WTC11 (cell line): Measurements from ENCODE around the gene ASMTL. TPM values are rescaled to one million over a fixed set of nuclear protein-coding genes. Genes with fewer than 3 reads are reported as not detected.
A peak's percentile ranks its signal among the peaks of the same experiment; 100 is the strongest.
"Not testable (repeated sequence)": the region's sequence is repeated elsewhere in the genome, so short reads cannot be mapped to it uniquely, and the experiment has no call there.

Experiments used
- ATAC-seq: fragments of 200-7000 bp; cut with Tn5 transposase; 2 replicates; pipeline ENCODE4 v1.10.0; 2021; ENCODE audit warnings: mild to moderate bottlenecking, moderate library complexity
- CTCF ChIA-PET: fragments of 300-600 bp; sonication (Branson Sonifier 250); formaldehyde crosslinking; loops from one replicate; lab custom pipeline; 2021; ENCODE audit warnings: antibody characterized with exemption; lab: Charles Lee
- POLR2A ChIA-PET: fragments of 350-600 bp; sonication (Branson Sonifier 250); formaldehyde crosslinking; loops from one replicate; lab custom pipeline; 2021; ENCODE audit warnings: antibody characterized with exemption; lab: Charles Lee
- DNase-seq: peaks from one replicate; pipeline ENCODE4 v3.0.0; 2021; ENCODE audit warnings: low spot score
- H3K27ac Mint-ChIP-seq: 2 replicates; pipeline ENCODE4 v1.8.0; 2021; ENCODE audit warnings: mixed read lengths
- H3K27me3 Mint-ChIP-seq: 2 replicates; pipeline ENCODE4 v1.8.0; 2021; ENCODE audit warnings: low read depth, mild to moderate bottlenecking, moderate library complexity, mixed read lengths
- H3K36me3 Mint-ChIP-seq: 2 replicates; pipeline ENCODE4 v1.8.0; 2021; ENCODE audit warnings: mixed read lengths
- H3K4me1 Mint-ChIP-seq: 2 replicates; pipeline ENCODE4 v1.8.0; 2022; ENCODE audit warnings: mixed read lengths
- H3K4me3 Mint-ChIP-seq: 2 replicates; pipeline ENCODE4 v1.8.0; 2021; ENCODE audit warnings: mild to moderate bottlenecking, moderate library complexity, mixed read lengths
- H3K9me3 Mint-ChIP-seq: 2 replicates; pipeline ENCODE4 v1.8.0; 2021; ENCODE audit warnings: mixed read lengths
- ATF1 ChIP-seq: sonication (generic); formaldehyde crosslinking; IDR thresholded peaks from 2 replicates; pipeline ENCODE4 v1.8.1; 2023; ENCODE audit warnings: mild to moderate bottlenecking, moderate library complexity, missing genetic modification reagents
- EMX1 ChIP-seq: fragments of 250-450 bp; sonication (Bioruptor Pico); IDR thresholded peaks from 2 replicates; pipeline ENCODE4 v1.8.0; 2021; ENCODE audit warnings: mild to moderate bottlenecking
- ETV6 ChIP-seq: sonication (generic); formaldehyde crosslinking; IDR thresholded peaks from 2 replicates; pipeline ENCODE4 v1.8.1; 2022; ENCODE audit warnings: mild to moderate bottlenecking, missing genetic modification reagents
- FOXJ3 ChIP-seq: sonication (generic); formaldehyde crosslinking; IDR thresholded peaks from 2 replicates; pipeline ENCODE4 v1.9.0; 2021; ENCODE audit warnings: missing genetic modification reagents, mild to moderate bottlenecking, borderline replicate concordance
- GTF2I ChIP-seq: fragments of 250-450 bp; sonication (Bioruptor Pico); conservative IDR thresholded peaks from 2 replicates; pipeline ENCODE4 v1.4.0; 2021; ENCODE audit warnings: mild to moderate bottlenecking
- NFATC4 ChIP-seq: fragments of 250-450 bp; sonication (Bioruptor Pico); IDR thresholded peaks from 2 replicates; pipeline ENCODE4 v1.9.0; 2021; ENCODE audit warnings: mild to moderate bottlenecking
- NR3C1 ChIP-seq: sonication (generic); formaldehyde crosslinking; conservative IDR thresholded peaks from 2 replicates; pipeline ENCODE4 v1.8.1; 2023; ENCODE audit warnings: low read depth, mild to moderate bottlenecking, missing genetic modification reagents
- OVOL2 ChIP-seq: fragments of 250-450 bp; sonication (Bioruptor Pico); IDR thresholded peaks from 2 replicates; pipeline ENCODE4 v1.9.0; 2021; ENCODE audit warnings: mild to moderate bottlenecking, borderline replicate concordance
- SOX15 ChIP-seq: fragments of 250-450 bp; sonication (Bioruptor Pico); IDR thresholded peaks from 2 replicates; pipeline ENCODE4 v1.9.0; 2021; ENCODE audit warnings: mild to moderate bottlenecking
- ZNF219 ChIP-seq: sonication (generic); formaldehyde crosslinking; IDR thresholded peaks from 2 replicates; pipeline ENCODE4 v1.8.0; 2023; ENCODE audit warnings: missing genetic modification reagents, mild to moderate bottlenecking, borderline replicate concordance
- total RNA-seq: library from RNA; stranded (reverse); gene quantifications from 3 replicates; pipeline ENCODE4 v1.2.3, GENCODE V29; 2021
- TF ChIP-seq, protein P1 (sequence below): fragments of 250-450 bp; sonication (Bioruptor Pico); IDR thresholded peaks from 2 replicates; pipeline ENCODE4 v2.1.2; 2022; ENCODE audit warnings: mild to moderate bottlenecking, moderate library complexity
- TF ChIP-seq, protein P2 (sequence below): sonication (generic); formaldehyde crosslinking; IDR thresholded peaks from 2 replicates; pipeline ENCODE4 v1.8.0; 2022; ENCODE audit warnings: missing genetic modification reagents
- TF ChIP-seq, protein P3 (sequence below): sonication (generic); formaldehyde crosslinking; IDR thresholded peaks from 2 replicates; pipeline ENCODE4 v1.8.1; 2023; ENCODE audit warnings: mild to moderate bottlenecking, missing genetic modification reagents
- TF ChIP-seq, protein P4 (sequence below): sonication (generic); formaldehyde crosslinking; IDR thresholded peaks from 2 replicates; pipeline ENCODE4 v1.8.1; 2022; ENCODE audit warnings: mild to moderate bottlenecking, moderate library complexity, missing genetic modification reagents
- TF ChIP-seq, protein P5 (sequence below): sonication (generic); formaldehyde crosslinking; IDR thresholded peaks from 2 replicates; pipeline ENCODE4 v1.8.1; 2022; ENCODE audit warnings: missing genetic modification reagents, borderline replicate concordance
- TF ChIP-seq, protein P6 (sequence below): sonication (generic); formaldehyde crosslinking; IDR thresholded peaks from 2 replicates; pipeline ENCODE4 v1.8.0; 2023; ENCODE audit warnings: mild to moderate bottlenecking, missing genetic modification reagents
- TF ChIP-seq, protein P7 (sequence below): sonication (generic); formaldehyde crosslinking; IDR thresholded peaks from 2 replicates; pipeline ENCODE4 v1.8.1; 2023; ENCODE audit warnings: mild to moderate bottlenecking, moderate library complexity, missing genetic modification reagents
- TF ChIP-seq, protein P8 (sequence below): sonication (generic); formaldehyde crosslinking; IDR thresholded peaks from 2 replicates; pipeline ENCODE4 v1.8.1; 2023; ENCODE audit warnings: mild to moderate bottlenecking, missing genetic modification reagents, moderate library complexity

The ASMTL gene
- total RNA-seq, 1 experiment from 2014 or later: 70.6 TPM

DNA sequence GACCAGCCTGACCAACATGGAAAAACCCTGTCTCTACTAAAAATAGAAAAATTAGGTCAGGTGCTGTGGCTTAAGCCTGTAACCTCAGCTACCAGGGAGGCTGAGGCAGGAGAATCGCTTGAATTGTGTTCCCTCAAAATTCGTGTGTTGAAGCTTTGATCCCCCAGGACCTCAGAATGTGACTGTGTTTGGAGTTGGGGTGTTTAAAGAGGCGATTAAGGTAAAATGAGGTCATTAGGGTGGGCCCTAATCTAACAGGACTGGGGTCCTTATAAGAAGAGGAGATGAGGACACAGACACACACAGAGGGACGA is 84.4 kb downstream of the ASMTL start:
- POLR2A ChIA-PET: no interaction called here
- 0 out of 2 replicates have a peak overlapping the region, but pooled peaks have one; percentile 12 for H3K27ac Mint-ChIP-seq

DNA sequence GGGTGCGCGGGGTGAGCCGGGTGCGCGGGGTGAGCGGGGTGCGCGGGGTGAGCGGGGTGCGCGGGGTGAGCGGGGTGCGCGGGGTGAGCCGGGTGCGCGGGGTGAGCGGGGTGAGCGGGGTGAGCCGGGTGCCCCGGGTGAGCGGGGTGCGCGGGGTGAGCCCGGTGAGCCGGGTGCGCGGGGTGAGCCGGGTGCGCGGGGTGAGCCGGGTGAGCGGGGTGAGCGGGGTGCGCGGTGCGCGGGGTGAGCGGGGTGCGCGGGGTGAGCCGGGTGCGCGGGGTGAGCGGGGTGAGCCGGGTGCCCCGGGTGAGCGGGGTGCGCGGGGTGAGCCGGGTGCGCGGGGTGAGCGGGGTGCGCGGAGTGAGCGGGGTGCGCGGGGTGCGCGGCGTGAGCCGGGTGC is 86.3 kb downstream of the ASMTL start:
- POLR2A ChIA-PET, CTCF ChIA-PET, ATAC-seq, H3K4me1 Mint-ChIP-seq, H3K9me3 Mint-ChIP-seq, H3K27me3 Mint-ChIP-seq, DNase-seq, H3K4me3 Mint-ChIP-seq, H3K27ac Mint-ChIP-seq: not testable (repeated sequence)
- H3K36me3 Mint-ChIP-seq: peaks cover 13% of the 10 kb centered on the region

More for the DNA sequence above, 84.4 kb downstream of the ASMTL start:
- CTCF ChIA-PET: no interaction called here
- TF ChIP-seq FOXJ3 (CRISPR knock-in tag) (no peak), ZNF219 (CRISPR knock-in tag) (no peak), SOX15 (no peak)
- H3K4me3 Mint-ChIP-seq: no peak overlapping the region
- no peaks in the 10 kb centered on the region for H3K9me3 Mint-ChIP-seq
- DNase-seq (no peak), ATAC-seq (no peak)
- H3K4me1 Mint-ChIP-seq: no peaks in the 10 kb centered on the region
- H3K27me3 Mint-ChIP-seq: no peaks in the 10 kb centered on the region
- H3K36me3 Mint-ChIP-seq: peaks cover 5% of the 10 kb centered on the region; the same call in 1 of the 2 replicates

DNA sequence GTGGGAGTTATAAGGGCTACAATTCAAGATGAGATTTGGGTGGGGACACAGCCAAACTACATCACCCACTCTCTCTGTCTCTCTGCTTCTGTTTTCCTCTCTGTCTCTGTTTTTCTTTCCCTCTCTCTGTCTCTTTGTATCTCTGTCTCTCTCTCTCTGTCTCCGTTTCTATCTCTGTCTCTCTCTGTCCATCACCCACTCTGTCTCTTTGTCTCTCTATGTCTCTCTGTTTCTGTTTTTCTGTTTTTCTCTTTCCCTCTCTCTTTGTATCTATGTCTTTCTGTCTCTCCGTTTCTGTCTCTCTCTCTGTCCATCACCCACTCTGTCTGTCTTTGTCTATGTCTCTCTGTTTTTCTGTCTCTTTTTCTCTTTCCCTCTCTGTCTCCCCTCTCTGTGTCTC is 90.8 kb downstream of the ASMTL start:
- ATAC-seq (no peak), DNase-seq (no peak)
- ChIA-PET POLR2A (no interaction called here), CTCF (no interaction called here)
- Mint-ChIP-seq H3K9me3 (0 out of 2 replicates have a peak, but pooled peaks cover 3% of the 10 kb centered on the region), H3K27me3 (no peaks in the 10 kb centered on the region), H3K36me3 (peaks cover 33% of the 10 kb centered on the region), H3K4me1 (peaks cover 10% of the 10 kb centered on the region), H3K27ac (peak overlapping the region; percentile 20), H3K4me3 (no peak overlapping the region)
- TF ChIP-seq, protein P1, sequence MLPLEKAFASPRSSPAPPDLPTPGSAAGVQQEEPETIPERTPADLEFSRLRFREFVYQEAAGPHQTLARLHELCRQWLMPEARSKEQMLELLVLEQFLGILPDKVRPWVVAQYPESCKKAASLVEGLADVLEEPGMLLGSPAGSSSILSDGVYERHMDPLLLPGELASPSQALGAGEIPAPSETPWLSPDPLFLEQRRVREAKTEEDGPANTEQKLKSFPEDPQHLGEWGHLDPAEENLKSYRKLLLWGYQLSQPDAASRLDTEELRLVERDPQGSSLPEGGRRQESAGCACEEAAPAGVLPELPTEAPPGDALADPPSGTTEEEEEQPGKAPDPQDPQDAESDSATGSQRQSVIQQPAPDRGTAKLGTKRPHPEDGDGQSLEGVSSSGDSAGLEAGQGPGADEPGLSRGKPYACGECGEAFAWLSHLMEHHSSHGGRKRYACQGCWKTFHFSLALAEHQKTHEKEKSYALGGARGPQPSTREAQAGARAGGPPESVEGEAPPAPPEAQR (CRISPR knock-in tag): no peak
- no peak for TF ChIP-seq OVOL2
- TF ChIP-seq, protein P2, sequence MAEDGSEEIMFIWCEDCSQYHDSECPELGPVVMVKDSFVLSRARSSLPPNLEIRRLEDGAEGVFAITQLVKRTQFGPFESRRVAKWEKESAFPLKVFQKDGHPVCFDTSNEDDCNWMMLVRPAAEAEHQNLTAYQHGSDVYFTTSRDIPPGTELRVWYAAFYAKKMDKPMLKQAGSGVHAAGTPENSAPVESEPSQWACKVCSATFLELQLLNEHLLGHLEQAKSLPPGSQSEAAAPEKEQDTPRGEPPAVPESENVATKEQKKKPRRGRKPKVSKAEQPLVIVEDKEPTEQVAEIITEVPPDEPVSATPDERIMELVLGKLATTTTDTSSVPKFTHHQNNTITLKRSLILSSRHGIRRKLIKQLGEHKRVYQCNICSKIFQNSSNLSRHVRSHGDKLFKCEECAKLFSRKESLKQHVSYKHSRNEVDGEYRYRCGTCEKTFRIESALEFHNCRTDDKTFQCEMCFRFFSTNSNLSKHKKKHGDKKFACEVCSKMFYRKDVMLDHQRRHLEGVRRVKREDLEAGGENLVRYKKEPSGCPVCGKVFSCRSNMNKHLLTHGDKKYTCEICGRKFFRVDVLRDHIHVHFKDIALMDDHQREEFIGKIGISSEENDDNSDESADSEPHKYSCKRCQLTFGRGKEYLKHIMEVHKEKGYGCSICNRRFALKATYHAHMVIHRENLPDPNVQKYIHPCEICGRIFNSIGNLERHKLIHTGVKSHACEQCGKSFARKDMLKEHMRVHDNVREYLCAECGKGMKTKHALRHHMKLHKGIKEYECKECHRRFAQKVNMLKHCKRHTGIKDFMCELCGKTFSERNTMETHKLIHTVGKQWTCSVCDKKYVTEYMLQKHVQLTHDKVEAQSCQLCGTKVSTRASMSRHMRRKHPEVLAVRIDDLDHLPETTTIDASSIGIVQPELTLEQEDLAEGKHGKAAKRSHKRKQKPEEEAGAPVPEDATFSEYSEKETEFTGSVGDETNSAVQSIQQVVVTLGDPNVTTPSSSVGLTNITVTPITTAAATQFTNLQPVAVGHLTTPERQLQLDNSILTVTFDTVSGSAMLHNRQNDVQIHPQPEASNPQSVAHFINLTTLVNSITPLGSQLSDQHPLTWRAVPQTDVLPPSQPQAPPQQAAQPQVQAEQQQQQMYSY (CRISPR knock-in tag): no peak
- no peak for TF ChIP-seq EMX1
- TF ChIP-seq ATF1: no peak
- TF ChIP-seq, protein P3, sequence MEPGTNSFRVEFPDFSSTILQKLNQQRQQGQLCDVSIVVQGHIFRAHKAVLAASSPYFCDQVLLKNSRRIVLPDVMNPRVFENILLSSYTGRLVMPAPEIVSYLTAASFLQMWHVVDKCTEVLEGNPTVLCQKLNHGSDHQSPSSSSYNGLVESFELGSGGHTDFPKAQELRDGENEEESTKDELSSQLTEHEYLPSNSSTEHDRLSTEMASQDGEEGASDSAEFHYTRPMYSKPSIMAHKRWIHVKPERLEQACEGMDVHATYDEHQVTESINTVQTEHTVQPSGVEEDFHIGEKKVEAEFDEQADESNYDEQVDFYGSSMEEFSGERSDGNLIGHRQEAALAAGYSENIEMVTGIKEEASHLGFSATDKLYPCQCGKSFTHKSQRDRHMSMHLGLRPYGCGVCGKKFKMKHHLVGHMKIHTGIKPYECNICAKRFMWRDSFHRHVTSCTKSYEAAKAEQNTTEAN: no peak
- no peak for TF ChIP-seq NFATC4 (CRISPR knock-in tag)
- no peak for TF ChIP-seq NR3C1 (CRISPR knock-in tag)
- TF ChIP-seq, protein P4, sequence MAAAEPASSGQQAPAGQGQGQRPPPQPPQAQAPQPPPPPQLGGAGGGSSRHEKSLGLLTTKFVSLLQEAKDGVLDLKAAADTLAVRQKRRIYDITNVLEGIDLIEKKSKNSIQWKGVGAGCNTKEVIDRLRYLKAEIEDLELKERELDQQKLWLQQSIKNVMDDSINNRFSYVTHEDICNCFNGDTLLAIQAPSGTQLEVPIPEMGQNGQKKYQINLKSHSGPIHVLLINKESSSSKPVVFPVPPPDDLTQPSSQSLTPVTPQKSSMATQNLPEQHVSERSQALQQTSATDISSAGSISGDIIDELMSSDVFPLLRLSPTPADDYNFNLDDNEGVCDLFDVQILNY (CRISPR knock-in tag): no peak
- TF ChIP-seq, protein P5, sequence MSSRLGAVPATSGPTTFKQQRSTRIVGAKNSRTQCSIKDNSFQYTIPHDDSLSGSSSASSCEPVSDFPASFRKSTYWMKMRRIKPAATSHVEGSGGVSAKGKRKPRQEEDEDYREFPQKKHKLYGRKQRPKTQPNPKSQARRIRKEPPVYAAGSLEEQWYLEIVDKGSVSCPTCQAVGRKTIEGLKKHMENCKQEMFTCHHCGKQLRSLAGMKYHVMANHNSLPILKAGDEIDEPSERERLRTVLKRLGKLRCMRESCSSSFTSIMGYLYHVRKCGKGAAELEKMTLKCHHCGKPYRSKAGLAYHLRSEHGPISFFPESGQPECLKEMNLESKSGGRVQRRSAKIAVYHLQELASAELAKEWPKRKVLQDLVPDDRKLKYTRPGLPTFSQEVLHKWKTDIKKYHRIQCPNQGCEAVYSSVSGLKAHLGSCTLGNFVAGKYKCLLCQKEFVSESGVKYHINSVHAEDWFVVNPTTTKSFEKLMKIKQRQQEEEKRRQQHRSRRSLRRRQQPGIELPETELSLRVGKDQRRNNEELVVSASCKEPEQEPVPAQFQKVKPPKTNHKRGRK: no peak
- TF ChIP-seq, protein P6, sequence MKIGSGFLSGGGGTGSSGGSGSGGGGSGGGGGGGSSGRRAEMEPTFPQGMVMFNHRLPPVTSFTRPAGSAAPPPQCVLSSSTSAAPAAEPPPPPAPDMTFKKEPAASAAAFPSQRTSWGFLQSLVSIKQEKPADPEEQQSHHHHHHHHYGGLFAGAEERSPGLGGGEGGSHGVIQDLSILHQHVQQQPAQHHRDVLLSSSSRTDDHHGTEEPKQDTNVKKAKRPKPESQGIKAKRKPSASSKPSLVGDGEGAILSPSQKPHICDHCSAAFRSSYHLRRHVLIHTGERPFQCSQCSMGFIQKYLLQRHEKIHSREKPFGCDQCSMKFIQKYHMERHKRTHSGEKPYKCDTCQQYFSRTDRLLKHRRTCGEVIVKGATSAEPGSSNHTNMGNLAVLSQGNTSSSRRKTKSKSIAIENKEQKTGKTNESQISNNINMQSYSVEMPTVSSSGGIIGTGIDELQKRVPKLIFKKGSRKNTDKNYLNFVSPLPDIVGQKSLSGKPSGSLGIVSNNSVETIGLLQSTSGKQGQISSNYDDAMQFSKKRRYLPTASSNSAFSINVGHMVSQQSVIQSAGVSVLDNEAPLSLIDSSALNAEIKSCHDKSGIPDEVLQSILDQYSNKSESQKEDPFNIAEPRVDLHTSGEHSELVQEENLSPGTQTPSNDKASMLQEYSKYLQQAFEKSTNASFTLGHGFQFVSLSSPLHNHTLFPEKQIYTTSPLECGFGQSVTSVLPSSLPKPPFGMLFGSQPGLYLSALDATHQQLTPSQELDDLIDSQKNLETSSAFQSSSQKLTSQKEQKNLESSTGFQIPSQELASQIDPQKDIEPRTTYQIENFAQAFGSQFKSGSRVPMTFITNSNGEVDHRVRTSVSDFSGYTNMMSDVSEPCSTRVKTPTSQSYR (CRISPR knock-in tag): no peak
- TF ChIP-seq, protein P7, sequence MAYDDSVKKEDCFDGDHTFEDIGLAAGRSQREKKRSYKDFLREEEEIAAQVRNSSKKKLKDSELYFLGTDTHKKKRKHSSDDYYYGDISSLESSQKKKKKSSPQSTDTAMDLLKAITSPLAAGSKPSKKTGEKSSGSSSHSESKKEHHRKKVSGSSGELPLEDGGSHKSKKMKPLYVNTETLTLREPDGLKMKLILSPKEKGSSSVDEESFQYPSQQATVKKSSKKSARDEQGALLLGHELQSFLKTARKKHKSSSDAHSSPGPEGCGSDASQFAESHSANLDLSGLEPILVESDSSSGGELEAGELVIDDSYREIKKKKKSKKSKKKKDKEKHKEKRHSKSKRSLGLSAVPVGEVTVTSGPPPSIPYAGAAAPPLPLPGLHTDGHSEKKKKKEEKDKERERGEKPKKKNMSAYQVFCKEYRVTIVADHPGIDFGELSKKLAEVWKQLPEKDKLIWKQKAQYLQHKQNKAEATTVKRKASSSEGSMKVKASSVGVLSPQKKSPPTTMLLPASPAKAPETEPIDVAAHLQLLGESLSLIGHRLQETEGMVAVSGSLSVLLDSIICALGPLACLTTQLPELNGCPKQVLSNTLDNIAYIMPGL: no peak
- TF ChIP-seq GTF2I (CRISPR knock-in tag): no peak
- no peak for TF ChIP-seq ETV6 (CRISPR knock-in tag)
- TF ChIP-seq, protein P8, sequence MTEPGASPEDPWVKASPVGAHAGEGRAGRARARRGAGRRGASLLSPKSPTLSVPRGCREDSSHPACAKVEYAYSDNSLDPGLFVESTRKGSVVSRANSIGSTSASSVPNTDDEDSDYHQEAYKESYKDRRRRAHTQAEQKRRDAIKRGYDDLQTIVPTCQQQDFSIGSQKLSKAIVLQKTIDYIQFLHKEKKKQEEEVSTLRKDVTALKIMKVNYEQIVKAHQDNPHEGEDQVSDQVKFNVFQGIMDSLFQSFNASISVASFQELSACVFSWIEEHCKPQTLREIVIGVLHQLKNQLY (CRISPR knock-in tag): no peak
